Psoas muscle (tissue), 8 donors: ENCODE measurements around the gene GARIN1A. TPM values are rescaled to one million over a fixed set of nuclear protein-coding genes. Genes with fewer than 3 reads are reported as not detected.

Source experiments
- ATAC-seq, 4 donors: fragments of 200-7000 bp; cut with Tn5 transposase; one replicate each; pipeline ENCODE4 v1.9.1; 2020; ENCODE audit warnings: moderate library complexity in 3 of 4, mild to moderate bottlenecking in 2 of 4
- DNase-seq, 2 donors: peaks; one replicate each; pipeline ENCODE4 v3.0.0-alpha.2; 2020
- H3K27ac ChIP-seq: fragments of 200-600 bp; one replicate; pipeline ENCODE4 v1.8.0; 2022
- H3K27me3 ChIP-seq, 3 donors: fragments of 200-600 bp in 1 of 3; one replicate each; pipeline versions ENCODE4 v1.6.1 to v1.8.0; 2013 to 2022; ENCODE audit warnings: low read length in 2 of 3, mild to moderate bottlenecking in 2 of 3, moderate library complexity in 1 of 3; ENCODE audit not compliant: insufficient read depth in 3 of 3
- H3K36me3 ChIP-seq, 2 donors: fragments of 200-600 bp in 1 of 2; one replicate each; pipeline versions ENCODE4 v1.6.1 to v1.8.0; 2013 to 2022; ENCODE audit warnings: low read depth in 1 of 2, mild to moderate bottlenecking in 1 of 2, moderate library complexity in 1 of 2; ENCODE audit not compliant: insufficient read depth in 1 of 2
- H3K4me1 ChIP-seq: fragments of 200-600 bp; one replicate; pipeline ENCODE4 v1.8.0; 2022
- H3K4me3 ChIP-seq: fragments of 200-600 bp; one replicate; pipeline ENCODE4 v1.8.0; 2022; ENCODE audit warnings: mild to moderate bottlenecking
- H3K9me3 ChIP-seq: fragments of 200-600 bp; one replicate; pipeline ENCODE4 v1.8.0; 2022
- CTCF ChIP-seq: fragments of 200-600 bp; IDR thresholded peaks from one replicate; pipeline ENCODE4 v1.8.0; 2022; ENCODE audit warnings: antibody characterized with exemption
- WGBS, 3 donors: extraction: QIAGEN DNeasy Blood & Tissue Kit; methylation state at CpG; one replicate each; pipeline versions ENCODE4 v1.1.6 to v1.1.7; 2013; 5-methylcytosine and 5-hydroxymethylcytosine counted together
- intact Hi-C, 2 donors: fragments of 100-400 bp; cut with DNase I; formaldehyde crosslinking; loops; one replicate each; pipeline versions ENCODE4 v1.11.0 to v1.14.2; 2022
- polyA plus RNA-seq, 3 donors: library from polyadenylated mRNA; stranded (reverse); fragments of 200-250 nt; gene quantifications; one replicate each; pipeline ENCODE4 v1.2.3, GENCODE V29; 2013
- total RNA-seq, 4 donors: library from RNA; stranded (reverse); fragmentation: NEBNext Ultra II Directional in 2 of 4; extraction: Animal tissue kit (Norgen Biotek cat#: 25700) in 2 of 4; gene quantifications; one replicate each; pipeline versions ENCODE4 v1.2.1 to v1.2.4, GENCODE V29; 2021 to 2023
- donor health status: healthy with polysubstance abuse.
- donor health status: DM: no; HTN: no; CAD: no; lungs with moderate emphysema.
- donor health status: Bipolar disorder and iron deficiency.
- donor health status: healthy.
- donor health status: DM: yes; HTN: yes; CAD: no.
- donor health status: DM: no; HTN: no; CAD: no.
- donor health status: DM: no; HTN: no; CAD: no.
- donor health status: DM: yes; HTN: yes; CAD: no.

Gene GARIN1A
- total and polyA plus RNA-seq, 7 donors = 0.27 to 3.3 (median 0.82) TPM

DNA sequence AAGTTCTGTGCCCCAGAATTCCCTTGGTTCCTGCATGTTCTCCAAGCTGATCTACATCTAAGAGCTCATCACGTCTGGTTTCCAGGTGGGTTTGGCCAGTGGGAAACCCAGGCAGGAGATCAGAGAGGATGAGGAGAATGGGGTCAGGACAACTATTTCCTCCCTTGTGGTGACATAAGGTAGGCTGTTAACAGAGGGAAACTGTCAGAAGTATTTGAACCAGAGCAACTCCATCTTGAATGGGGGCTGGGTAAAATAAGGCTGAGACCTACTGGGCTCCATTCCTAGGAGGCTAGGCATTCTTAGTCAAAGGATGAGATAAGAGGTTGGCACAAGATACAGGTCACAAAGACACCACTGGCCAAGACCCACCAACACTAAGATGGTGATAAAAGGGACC is 19.1 kb downstream of the GARIN1A start:
- Histone ChIP-seq H3K4me3 (no peak overlapping the region), H3K36me3 (peaks cover 0 to 7% of the 10 kb centered on the region in 2 donors), H3K27ac (no peak overlapping the region), H3K9me3 (no peaks in the 10 kb centered on the region), H3K27me3 (peaks cover 0 to 13% (median 1%) of the 10 kb centered on the region in 3 donors), H3K4me1 (no peaks in the 10 kb centered on the region)
- TF ChIP-seq CTCF = no peak
- ATAC-seq (peak in 1 of 4 donors; percentile 8), DNase-seq (no peak)
- WGBS, 3 donors = 66 to 71% (median 67%) methylated on average over 1 of the region's 1 CpG
- intact Hi-C loops = no loop called here

- no peaks in the 10 kb centered on the region for H3K9me3 ChIP-seq
- 49 to 58% (median 56%) methylated on average over 7 of the region's 7 CpGs for WGBS, 3 donors
- H3K4me3 ChIP-seq = no peak overlapping the region
- no peak for DNase-seq
- H3K27ac ChIP-seq = no peak overlapping the region
- TF ChIP-seq CTCF = no peak
- H3K4me1 ChIP-seq = peaks cover 7% of the 10 kb centered on the region
- H3K27me3 ChIP-seq = peaks cover 0 to 28% (median 5%) of the 10 kb centered on the region in 3 donors
- no peaks in the 10 kb centered on the region for H3K36me3 ChIP-seq
- intact Hi-C loops = no loop called here
- ATAC-seq = no peak
Measured at GRCh38 chr7:128692623-128693270, 20.7 kb downstream of the GARIN1A start.

- Histone ChIP-seq H3K4me1 (peaks cover 9% of the 10 kb centered on the region), H3K27ac (no peak overlapping the region), H3K9me3 (no peaks in the 10 kb centered on the region), H3K36me3 (no peaks in the 10 kb centered on the region), H3K4me3 (no peak overlapping the region), H3K27me3 (peaks cover 0 to 34% (median 9%) of the 10 kb centered on the region in 3 donors)
- intact Hi-C loops = no loop called here
- WGBS, 3 donors = 80 to 83% (median 81%) methylated on average over 19 of the region's 19 CpGs
- TF ChIP-seq CTCF = no peak
- ATAC-seq = no peak
- no peak for DNase-seq
Measured at GRCh38 chr7:128693373-128694015, 21.4 kb downstream of the GARIN1A start.

DNA sequence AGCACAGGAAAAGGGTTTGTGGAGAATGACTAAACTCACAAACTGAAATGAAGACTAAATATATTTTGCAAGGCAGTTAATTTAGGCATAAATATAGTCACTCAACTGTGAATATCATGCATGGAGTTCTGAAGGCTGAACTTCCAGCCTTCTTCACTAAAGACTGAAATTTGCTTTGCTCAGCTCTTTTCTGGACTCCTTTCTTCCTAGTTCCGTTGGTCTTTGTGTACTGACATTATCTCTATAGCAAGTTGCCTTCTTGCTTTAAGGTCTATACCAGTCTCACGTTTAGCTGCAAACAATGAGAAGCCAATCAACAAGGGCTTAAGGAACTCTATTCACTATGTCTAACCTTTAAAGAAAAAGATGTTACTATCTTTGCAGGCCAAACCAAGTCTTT is 22.6 kb downstream of the GARIN1A start:
- DNase-seq (no peak), ATAC-seq (no peak)
- whole genome bisulfite sequencing, 3 donors = 52 to 70% (median 70%) methylated on average over 2 of the region's 2 CpGs
- Histone ChIP-seq H3K27ac (no peak overlapping the region), H3K36me3 (no peaks in the 10 kb centered on the region), H3K4me3 (no peak overlapping the region), H3K4me1 (peaks cover 9% of the 10 kb centered on the region), H3K9me3 (no peaks in the 10 kb centered on the region), H3K27me3 (peaks cover 0 to 46% (median 11%) of the 10 kb centered on the region in 3 donors)
- intact Hi-C loops = no loop called here
- TF ChIP-seq CTCF = no peak
